Osteoblast (primary cell): ENCODE data around the gene MTFP1. TPM values are rescaled to one million over a fixed set of nuclear protein-coding genes. Genes with fewer than 3 reads are reported as not detected.

Experiments
- DNase-seq: peaks from one replicate; pipeline ENCODE4 v3.0.0; 2011; ENCODE audit warnings: low spot score, mixed read lengths; ENCODE audit not compliant: insufficient read length; ENCODE audit errors: missing footprints
- H2AFZ ChIP-seq: 2 replicates; pipeline ENCODE4 v1.6.0; 2011; ENCODE audit warnings: mild to moderate bottlenecking, low read length
- H3K27ac ChIP-seq: 2 replicates; pipeline ENCODE4 v1.5.1; 2011; ENCODE audit warnings: mild to moderate bottlenecking, low read depth, low read length, moderate library complexity
- H3K27me3 ChIP-seq: 2 replicates; pipeline ENCODE4 v1.6.0; 2012; ENCODE audit warnings: mild to moderate bottlenecking, control low read depth, inconsistent platforms, low read length, moderate library complexity; ENCODE audit not compliant: insufficient read depth
- H3K36me3 ChIP-seq: 2 replicates; pipeline ENCODE4 v1.5.1; 2011; ENCODE audit warnings: mild to moderate bottlenecking, low read length, control low read depth, moderate library complexity; ENCODE audit not compliant: insufficient read depth
- H3K4me1 ChIP-seq: 2 replicates; pipeline ENCODE4 v1.5.1; 2011; ENCODE audit warnings: mild to moderate bottlenecking, low read length, control low read depth, moderate library complexity; ENCODE audit not compliant: insufficient read depth
- H3K4me2 ChIP-seq: 2 replicates; pipeline ENCODE4 v1.6.0; 2011; ENCODE audit warnings: mild to moderate bottlenecking, low read length; ENCODE audit not compliant: insufficient read depth
- H3K4me3 ChIP-seq: fragments of 200-600 bp; sonication (generic); 3 replicates; pipeline ENCODE4 v1.5.1; 2012; ENCODE audit warnings: mild to moderate bottlenecking, low read length, inconsistent platforms; ENCODE audit not compliant: insufficient read depth
- H3K79me2 ChIP-seq: 2 replicates; pipeline ENCODE4 v1.6.0; 2012; ENCODE audit warnings: mild to moderate bottlenecking, low read length, control low read depth, inconsistent platforms; ENCODE audit not compliant: insufficient read depth
- H3K9me3 ChIP-seq: 2 replicates; pipeline ENCODE4 v1.5.1; 2011; ENCODE audit warnings: low read depth, low read length, control low read depth
- H4K20me1 ChIP-seq: 2 replicates; pipeline ENCODE4 v1.6.0; 2012; ENCODE audit warnings: mild to moderate bottlenecking, low read length, control low read depth; ENCODE audit not compliant: insufficient read depth
- total RNA-seq: library from RNA; depleted of rRNA; stranded (reverse); fragments of >200 nt; gene quantifications from 2 replicates; pipeline ENCODE4 v1.2.3, GENCODE V29; 2012
- TF ChIP-seq, protein P1 (sequence below): IDR thresholded peaks from 2 replicates; pipeline ENCODE4 v1.5.1; 2011; ENCODE audit warnings: mild to moderate bottlenecking, low read depth, low read length, moderate library complexity; ENCODE audit errors: extremely low read depth

The MTFP1 gene
- total RNA-seq, 1 donor: 6.9 TPM

DNA sequence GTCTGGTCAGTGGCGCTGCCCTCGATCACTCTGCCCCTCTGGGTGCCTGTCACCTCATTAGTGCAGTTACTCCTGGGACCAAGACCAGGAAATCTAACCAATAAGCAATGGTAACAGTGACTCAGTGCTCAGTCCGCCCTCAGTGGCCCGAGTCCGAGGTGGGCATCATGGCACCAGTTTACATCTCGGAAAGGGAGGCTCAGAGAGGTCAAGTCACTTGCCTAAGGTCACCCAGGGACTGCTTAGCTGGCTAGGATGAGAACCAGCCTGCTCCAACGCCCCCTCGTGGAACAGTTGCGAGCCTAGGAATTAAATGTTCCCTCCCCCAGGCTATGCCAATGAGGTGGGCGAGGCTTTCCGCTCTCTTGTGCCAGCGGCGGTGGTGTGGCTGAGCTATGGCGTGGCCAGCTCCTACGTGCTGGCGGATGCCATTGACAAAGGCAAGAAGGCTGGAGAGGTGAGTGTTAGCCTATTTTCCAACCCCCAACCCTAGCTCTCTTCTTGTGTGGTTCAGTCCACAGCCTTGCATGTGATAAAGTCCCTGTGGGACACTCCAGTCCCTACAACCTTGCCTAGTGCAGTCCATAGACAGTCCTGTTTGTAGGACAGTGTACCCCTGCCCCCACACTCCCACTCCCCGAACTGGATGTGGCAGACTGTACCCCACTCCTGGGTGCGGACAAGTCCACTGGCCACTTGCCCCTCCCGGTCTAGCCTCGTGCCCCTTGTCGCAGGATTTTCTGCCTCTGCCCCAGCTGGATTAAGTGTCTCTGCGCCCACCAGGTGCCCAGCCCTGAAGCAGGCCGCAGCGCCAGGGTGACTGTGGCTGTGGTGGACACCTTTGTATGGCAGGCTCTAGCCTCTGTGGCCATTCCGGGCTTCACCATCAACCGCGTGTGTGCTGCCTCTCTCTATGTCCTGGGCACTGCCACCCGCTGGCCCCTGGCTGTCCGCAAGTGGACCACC is 1.1 kb downstream of the MTFP1 start:
- Histone ChIP-seq H4K20me1 (no peaks in the 10 kb centered on the region), H3K27me3 (no peaks in the 10 kb centered on the region), H2AFZ (peak overlapping the region; percentile 27), H3K4me3 (peak overlapping the region; percentile 79), H3K9me3 (no peaks in the 10 kb centered on the region), H3K4me1 (peaks cover 42% of the 10 kb centered on the region), H3K79me2 (peaks cover 3% of the 10 kb centered on the region), H3K27ac (peak overlapping the region; percentile 97), H3K36me3 (peaks cover 8% of the 10 kb centered on the region), H3K4me2 (peak overlapping the region; percentile 93)
- peak; percentile 91 for DNase-seq
- TF ChIP-seq, protein P1, sequence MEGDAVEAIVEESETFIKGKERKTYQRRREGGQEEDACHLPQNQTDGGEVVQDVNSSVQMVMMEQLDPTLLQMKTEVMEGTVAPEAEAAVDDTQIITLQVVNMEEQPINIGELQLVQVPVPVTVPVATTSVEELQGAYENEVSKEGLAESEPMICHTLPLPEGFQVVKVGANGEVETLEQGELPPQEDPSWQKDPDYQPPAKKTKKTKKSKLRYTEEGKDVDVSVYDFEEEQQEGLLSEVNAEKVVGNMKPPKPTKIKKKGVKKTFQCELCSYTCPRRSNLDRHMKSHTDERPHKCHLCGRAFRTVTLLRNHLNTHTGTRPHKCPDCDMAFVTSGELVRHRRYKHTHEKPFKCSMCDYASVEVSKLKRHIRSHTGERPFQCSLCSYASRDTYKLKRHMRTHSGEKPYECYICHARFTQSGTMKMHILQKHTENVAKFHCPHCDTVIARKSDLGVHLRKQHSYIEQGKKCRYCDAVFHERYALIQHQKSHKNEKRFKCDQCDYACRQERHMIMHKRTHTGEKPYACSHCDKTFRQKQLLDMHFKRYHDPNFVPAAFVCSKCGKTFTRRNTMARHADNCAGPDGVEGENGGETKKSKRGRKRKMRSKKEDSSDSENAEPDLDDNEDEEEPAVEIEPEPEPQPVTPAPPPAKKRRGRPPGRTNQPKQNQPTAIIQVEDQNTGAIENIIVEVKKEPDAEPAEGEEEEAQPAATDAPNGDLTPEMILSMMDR: peak; percentile 84

DNA sequence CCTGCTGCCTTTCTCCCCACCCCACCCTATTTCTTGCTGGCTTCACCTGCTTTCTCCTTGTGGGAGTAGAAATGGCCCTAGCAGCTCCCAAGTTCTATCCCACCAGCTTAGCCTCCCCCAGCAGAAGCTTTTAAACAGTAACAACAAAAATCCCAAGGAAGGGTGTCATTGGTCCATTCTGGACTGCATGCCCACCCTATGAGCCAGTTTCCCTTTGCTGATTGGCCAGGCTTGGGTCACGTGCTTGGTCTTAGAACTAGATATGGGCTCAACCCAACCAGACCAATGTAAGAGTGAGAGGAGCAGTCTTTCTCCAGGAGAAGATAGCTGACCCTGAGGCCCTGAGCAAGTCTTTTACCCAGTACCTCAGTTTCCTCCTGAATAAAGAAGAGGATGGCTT is 2.3 kb downstream of the MTFP1 start:
- Histone ChIP-seq H3K79me2 (no peaks in the 10 kb centered on the region), H3K4me1 (peaks cover 30% of the 10 kb centered on the region), H3K4me2 (no peak overlapping the region), H3K4me3 (no peak overlapping the region), H3K9me3 (no peaks in the 10 kb centered on the region), H3K27me3 (no peaks in the 10 kb centered on the region), H2AFZ (no peak overlapping the region), H3K27ac (no peak overlapping the region), H4K20me1 (no peaks in the 10 kb centered on the region), H3K36me3 (no peaks in the 10 kb centered on the region)
- DNase-seq: no peak
- TF ChIP-seq, protein P1: no peak

DNA sequence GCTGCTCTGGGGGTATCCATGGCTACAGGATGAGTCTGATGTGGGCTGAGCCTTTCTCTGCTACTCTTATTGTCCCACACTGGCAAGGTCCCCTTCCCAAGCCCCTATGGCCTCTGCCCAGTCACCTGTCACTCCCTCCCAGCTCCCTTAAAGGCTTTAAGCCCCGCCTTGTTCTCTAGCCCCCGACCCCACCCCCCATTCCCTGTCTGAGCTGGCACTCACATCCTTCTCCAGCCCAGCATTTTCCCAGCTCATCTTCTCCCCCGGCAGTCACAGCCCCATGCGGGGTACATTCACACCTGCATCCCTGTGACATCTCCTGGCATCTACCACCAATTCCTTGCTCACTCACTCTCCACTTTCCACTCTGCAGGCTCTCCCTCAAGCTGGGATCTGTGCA is 4.3 kb downstream of the MTFP1 start:
- no peak overlapping the region for H3K4me2 ChIP-seq
- no peaks in the 10 kb centered on the region for H3K36me3 ChIP-seq
- H3K9me3 ChIP-seq: no peaks in the 10 kb centered on the region
- no peak overlapping the region for H3K4me3 ChIP-seq
- no peaks in the 10 kb centered on the region for H4K20me1 ChIP-seq
- no peaks in the 10 kb centered on the region for H3K79me2 ChIP-seq
- no peak overlapping the region for H3K27ac ChIP-seq
- H3K27me3 ChIP-seq: no peaks in the 10 kb centered on the region
- DNase-seq: no peak
- H2AFZ ChIP-seq: no peak overlapping the region
- H3K4me1 ChIP-seq: peaks cover 13% of the 10 kb centered on the region
- TF ChIP-seq, protein P1: no peak

DNA sequence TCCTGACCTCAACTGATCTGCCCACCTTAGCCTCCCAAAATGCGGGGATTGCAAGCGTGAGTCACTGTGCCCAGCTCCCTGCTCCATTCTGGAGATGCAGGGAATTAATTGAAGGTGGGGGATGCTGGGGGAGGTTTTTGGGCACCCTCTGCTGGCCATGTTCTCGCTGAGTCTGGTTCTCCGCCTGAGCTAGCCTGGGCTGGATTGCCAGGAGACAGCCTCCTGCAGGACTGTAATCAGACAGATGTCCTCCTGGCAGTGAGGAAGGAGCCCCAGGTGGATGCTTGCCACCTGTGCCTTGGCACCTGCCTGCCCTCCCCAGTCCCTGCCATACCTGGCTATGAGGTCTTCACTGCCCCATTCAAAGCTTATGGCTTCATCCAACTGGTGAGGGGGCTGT is 5.4 kb downstream of the MTFP1 start:
- H3K27me3 ChIP-seq: no peaks in the 10 kb centered on the region
- TF ChIP-seq, protein P1: no peak
- no peaks in the 10 kb centered on the region for H3K9me3 ChIP-seq
- H3K4me2 ChIP-seq: no peak overlapping the region
- H2AFZ ChIP-seq: no peak overlapping the region
- H3K36me3 ChIP-seq: no peaks in the 10 kb centered on the region
- no peak for DNase-seq
- no peak overlapping the region for H3K4me3 ChIP-seq
- H4K20me1 ChIP-seq: no peaks in the 10 kb centered on the region
- peaks cover 8% of the 10 kb centered on the region for H3K4me1 ChIP-seq
- H3K79me2 ChIP-seq: no peaks in the 10 kb centered on the region
- H3K27ac ChIP-seq: no peak overlapping the region
